Measurements from ENCODE around the gene KERA. TPM values are rescaled to one million over a fixed set of nuclear protein-coding genes. Genes with fewer than 3 reads are reported as not detected.

Gene KERA
- total RNA-seq, 1 experiment from 2014 or later, result not detected

DNA sequence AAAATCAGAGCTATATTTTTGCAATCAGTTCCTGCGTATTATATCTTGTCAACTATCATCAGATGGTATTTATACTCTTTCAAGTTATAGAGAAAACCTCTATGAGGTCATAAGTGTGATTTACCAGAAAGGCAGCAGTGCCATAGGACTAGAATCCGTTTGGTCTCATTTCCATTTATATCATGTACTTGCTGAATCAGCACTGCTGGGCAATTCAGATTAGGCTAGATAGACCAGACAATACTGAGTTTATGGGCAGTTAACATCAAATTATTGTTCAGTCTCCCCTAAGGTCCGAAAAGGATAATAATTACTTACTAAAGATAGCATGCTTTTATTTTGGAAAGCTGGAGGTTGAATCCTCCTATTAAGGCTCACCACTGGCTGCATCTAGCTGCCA, 6.8 kb upstream of the KERA start:
- H3K4me2 ChIP-seq (ENCODE audit: insufficient read depth, insufficient read length, low read length), result no peak overlapping the region
- TF ChIP-seq, protein P1, sequence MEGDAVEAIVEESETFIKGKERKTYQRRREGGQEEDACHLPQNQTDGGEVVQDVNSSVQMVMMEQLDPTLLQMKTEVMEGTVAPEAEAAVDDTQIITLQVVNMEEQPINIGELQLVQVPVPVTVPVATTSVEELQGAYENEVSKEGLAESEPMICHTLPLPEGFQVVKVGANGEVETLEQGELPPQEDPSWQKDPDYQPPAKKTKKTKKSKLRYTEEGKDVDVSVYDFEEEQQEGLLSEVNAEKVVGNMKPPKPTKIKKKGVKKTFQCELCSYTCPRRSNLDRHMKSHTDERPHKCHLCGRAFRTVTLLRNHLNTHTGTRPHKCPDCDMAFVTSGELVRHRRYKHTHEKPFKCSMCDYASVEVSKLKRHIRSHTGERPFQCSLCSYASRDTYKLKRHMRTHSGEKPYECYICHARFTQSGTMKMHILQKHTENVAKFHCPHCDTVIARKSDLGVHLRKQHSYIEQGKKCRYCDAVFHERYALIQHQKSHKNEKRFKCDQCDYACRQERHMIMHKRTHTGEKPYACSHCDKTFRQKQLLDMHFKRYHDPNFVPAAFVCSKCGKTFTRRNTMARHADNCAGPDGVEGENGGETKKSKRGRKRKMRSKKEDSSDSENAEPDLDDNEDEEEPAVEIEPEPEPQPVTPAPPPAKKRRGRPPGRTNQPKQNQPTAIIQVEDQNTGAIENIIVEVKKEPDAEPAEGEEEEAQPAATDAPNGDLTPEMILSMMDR (conservative IDR thresholded peaks at IDR 0.05), result no peak
- H3K9me3 ChIP-seq (ENCODE audit: control insufficient read depth, low read depth, low read length), result no peaks in the 10 kb centered on the region
- no peaks in the 10 kb centered on the region for H3K79me1 ChIP-seq (ENCODE audit: insufficient read depth, low read depth, low read length, poor library complexity, severe bottlenecking)
- H2BK120ac ChIP-seq (ENCODE audit: low read depth, low read length, poor library complexity, severe bottlenecking), result no peak overlapping the region
- H3K27ac Mint-ChIP-seq, result no peak overlapping the region
- no peaks in the 10 kb centered on the region for H4K20me1 ChIP-seq (ENCODE audit: control insufficient read depth, insufficient read depth, insufficient read length)
- no peak overlapping the region for H2BK20ac ChIP-seq (ENCODE audit: low read depth, low read length, poor library complexity, severe bottlenecking)
- H3K4me1 ChIP-seq (ENCODE audit: insufficient read depth, low read length), result no peaks in the 10 kb centered on the region
- H3K27me3 Mint-ChIP-seq (ENCODE audit: low read depth), result no peaks in the 10 kb centered on the region
- no peak overlapping the region for H3K9ac ChIP-seq (ENCODE audit: extremely low read depth, insufficient read length, low read length)
- no peak overlapping the region for H2AK5ac ChIP-seq (ENCODE audit: insufficient read length, low read length)
- H2BK5ac ChIP-seq (ENCODE audit: insufficient read length, low read length), result no peak overlapping the region
- H3K23ac ChIP-seq (ENCODE audit: insufficient read length, low read depth, low read length), result no peak overlapping the region
- H3K56ac ChIP-seq (ENCODE audit: insufficient read length, low read depth, low read length), result no peak overlapping the region
- no peaks in the 10 kb centered on the region for H3K4me1 Mint-ChIP-seq
- no peak overlapping the region for H3K4ac ChIP-seq (ENCODE audit: low read depth, low read length)
- no peaks in the 10 kb centered on the region for H3K27me3 ChIP-seq (ENCODE audit: insufficient read depth, low read length)
- no peak overlapping the region for H4K5ac ChIP-seq (ENCODE audit: insufficient read length, low read depth, low read length)
- H4K8ac ChIP-seq (replicated peaks; ENCODE audit: insufficient read length, low read depth, low read length), result no peak overlapping the region
- no peak overlapping the region for H3K18ac ChIP-seq (ENCODE audit: insufficient read length, low read depth, low read length)
- WGBS (ENCODE audit: extremely low coverage, insufficient read length, low lambda C conversion rate), result no CpG with 5 or more reads among the region's 3 CpGs
- no peak overlapping the region for H4K91ac ChIP-seq (ENCODE audit: insufficient read length, low read depth, low read length)
- H3K23me2 ChIP-seq (ENCODE audit: insufficient read length, low read depth, low read length, poor library complexity, severe bottlenecking), result no peaks in the 10 kb centered on the region
- H3K27ac ChIP-seq (ENCODE audit: insufficient read length, low read depth, low read length), result no peak overlapping the region
- H3K4me3 Mint-ChIP-seq, result no peak overlapping the region
- no peaks in the 10 kb centered on the region for H3K36me3 Mint-ChIP-seq (ENCODE audit: insufficient read depth in 1 of 3, low read depth in 3 of 3)
- H3K14ac ChIP-seq (ENCODE audit: insufficient read depth, low read length), result no peak overlapping the region
- H3T11ph ChIP-seq (ENCODE audit: low read length), result no peak overlapping the region
- no peak overlapping the region for H2BK15ac ChIP-seq (ENCODE audit: low read depth, low read length)
- no peak overlapping the region for H2BK12ac ChIP-seq (ENCODE audit: insufficient read length, low read depth, low read length)
- H2AFZ ChIP-seq (ENCODE audit: low read length), result no peak overlapping the region
- no peaks in the 10 kb centered on the region for H3K79me2 ChIP-seq (ENCODE audit: insufficient read depth, low read length)
- no peak for DNase-seq
- no peaks in the 10 kb centered on the region for H3K9me3 Mint-ChIP-seq

Data from H9 (cell line).